MM.1S (cell line): Measurements from ENCODE around the gene GPRIN1.

ENCODE experiments used
- CTCF ChIP-seq: fragments of 300-600 bp; sonication (generic); IDR thresholded peaks from 2 replicates; pipeline ENCODE4 v1.5.1; 2016; ENCODE audit warnings: antibody characterized with exemption, low read length, mixed read lengths
- EZH2 ChIP-seq: fragments of 300-600 bp; sonication (generic); optimal IDR thresholded peaks from 2 replicates; pipeline ENCODE3; 2017; ENCODE audit warnings: low read depth, mild to moderate bottlenecking, antibody characterized with exemption, low read length, mixed read lengths

DNA sequence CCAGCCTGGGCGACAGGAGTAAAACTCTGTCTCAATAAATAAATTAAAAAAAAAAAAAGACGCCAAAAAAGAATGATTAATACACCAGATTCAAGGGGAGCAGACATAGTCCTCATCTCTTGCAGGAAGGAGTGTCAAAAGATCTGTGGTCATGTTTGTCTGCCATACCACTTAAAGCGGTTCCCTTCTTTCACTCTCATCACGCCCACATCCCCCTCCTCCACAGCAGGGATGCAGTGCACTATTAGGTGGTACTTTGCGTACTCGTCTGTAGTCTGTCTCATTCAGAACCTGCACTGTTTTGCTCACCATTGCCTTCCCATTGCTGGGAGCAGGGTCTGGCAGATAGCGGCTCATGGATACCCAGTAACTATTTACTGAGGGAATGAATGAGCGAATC is 49.6 kb downstream of the GPRIN1 start:
- TF ChIP-seq CTCF: no peak
- no peak for TF ChIP-seq EZH2
